Activated CD8-positive, alpha-beta memory T cell treated with anti-CD3 and anti-CD28 coated beads for 36 hours (primary cell): ENCODE data around the gene ABHD8. TPM values are rescaled to one million over a fixed set of nuclear protein-coding genes. Genes with fewer than 3 reads are reported as not detected.

Source experiments
- CTCF ChIA-PET: fragments of 350-600 bp; sonication (Branson Sonifier 250); formaldehyde crosslinking; loops from one replicate; lab custom pipeline; 2021; ENCODE audit warnings: antibody characterized with exemption; lab: Charles Lee
- POLR2A ChIA-PET: fragments of 350-600 bp; sonication (Branson Sonifier 250); formaldehyde crosslinking; loops from one replicate; lab custom pipeline; 2021; ENCODE audit warnings: antibody characterized with exemption; lab: Charles Lee
- total RNA-seq, 2 experiments: library from RNA; stranded (reverse); gene quantifications; one replicate each; pipeline ENCODE4 v1.2.3, GENCODE V29; 2021

ABHD8 gene
- total RNA-seq, 2 experiments from 2014 or later, result 4.9 to 5.6 TPM

GRCh38 chr19:17292301-17293074 is 10.7 kb downstream of the ABHD8 start:
- POLR2A ChIA-PET, result interaction anchor here (0.5 to 1.0 kb wide), 5 partner anchors 13 to 43 kb away, joined by 3 to 4 read pairs (median 3); partner anchors contain the start of genes ANO8 and MRPL34

GRCh38 chr19:17289489-17289888 is 13.7 kb downstream of the ABHD8 start:
- POLR2A ChIA-PET, result no interaction called here

More at GRCh38 chr19:17292301-17293074, 10.7 kb downstream of the ABHD8 start:
- CTCF ChIA-PET, result interaction anchor here (0.6 to 2.9 kb wide), 14 partner anchors 9 to 122 kb away, joined by 3 to 16 read pairs (median 4); partner anchors contain the start of genes ABHD8, ANKLE1, ANO8 and MRPL34

GRCh38 chr19:17286752-17287151 is 16.5 kb downstream of the ABHD8 start:
- ChIA-PET CTCF (no interaction called here), POLR2A (no interaction called here)

More at GRCh38 chr19:17289489-17289888, 13.7 kb downstream of the ABHD8 start:
- CTCF ChIA-PET, result interaction anchor here (1.9 kb wide), 2 partner anchors 9 to 16 kb away, joined by 5 to 7 read pairs; partner anchors contain the start of gene MRPL34

- ChIA-PET POLR2A (no interaction called here), CTCF (no interaction called here)
These were observed 17.0 kb downstream of the ABHD8 start for GRCh38 chr19:17286263-17286662.

GRCh38 chr19:17285415-17286135 is 17.6 kb downstream of the ABHD8 start:
- CTCF ChIA-PET, result no interaction called here
- POLR2A ChIA-PET, result no interaction called here

- ChIA-PET CTCF (interaction anchor here (0.7 to 3.5 kb wide), 9 partner anchors 9 to 120 kb away, joined by 3 to 35 read pairs (median 5); partner anchors contain the start of gene BABAM1), POLR2A (no interaction called here)
These were observed 19.7 kb downstream of the ABHD8 start for GRCh38 chr19:17283504-17283996.

GRCh38 chr19:17282488-17283125 is 20.6 kb downstream of the ABHD8 start:
- POLR2A ChIA-PET, result no interaction called here

GRCh38 chr19:17281391-17282304 is 21.6 kb downstream of the ABHD8 start, which contains the start of gene ANKLE1:
ANKLE1 (plus strand) TSS chr19:17281901; CDS start chr19:17281921, 20 bp downstream.
- POLR2A ChIA-PET, result interaction anchor here (0.6 to 1.0 kb wide), 2 partner anchors 15 to 16 kb away, joined by 3 to 6 read pairs; no protein-coding TSS in a partner anchor
- CTCF ChIA-PET, result interaction anchor here (0.6 to 3.5 kb wide), 24 partner anchors 8 to 1667 kb away, joined by 3 to 35 read pairs (median 5); partner anchors contain the start of genes BABAM1 and MRPL34

More at GRCh38 chr19:17282488-17283125, 20.6 kb downstream of the ABHD8 start:
- CTCF ChIA-PET, result interaction anchor here (0.5 to 3.5 kb wide), 23 partner anchors 9 to 215 kb away, joined by 3 to 35 read pairs (median 5); partner anchors contain the start of genes BABAM1 and MRPL34

- ChIA-PET POLR2A (interaction anchor here (0.9 kb wide), 2 partner anchors 17 to 204 kb away, joined by 3 to 8 read pairs; partner anchors contain the start of gene MYO9B), CTCF (interaction anchor here (1.3 to 2.1 kb wide), 2 partner anchors 11 to 22 kb away, joined by 3 to 5 read pairs; no protein-coding TSS in a partner anchor)
These were observed 23.8 kb downstream of the ABHD8 start for GRCh38 chr19:17279436-17279835.

- POLR2A ChIA-PET, result no interaction called here
- CTCF ChIA-PET, result interaction anchor here (0.6 kb wide), 1 partner anchor 28 kb away, joined by 3 read pairs; no protein-coding TSS in a partner anchor
These were observed 27.6 kb downstream of the ABHD8 start for GRCh38 chr19:17275441-17276175.

- CTCF ChIA-PET, result interaction anchor here (0.6 kb wide), 1 partner anchor 29 kb away, joined by 3 read pairs; no protein-coding TSS in a partner anchor
- POLR2A ChIA-PET, result interaction anchor here (0.6 kb wide), 1 partner anchor 17 kb away, joined by 4 read pairs; no protein-coding TSS in a partner anchor
These were observed 28.3 kb downstream of the ABHD8 start for GRCh38 chr19:17274892-17275291.

- ChIA-PET CTCF (interaction anchor here (5.3 kb wide), 1 partner anchor 13 kb away, joined by 35 read pairs; the partner anchor contains the start of gene ANKLE1), POLR2A (interaction anchor here (0.7 kb wide), 2 partner anchors 152 to 228 kb away, joined by 5 read pairs; no protein-coding TSS in a partner anchor)
These were observed 34.5 kb downstream of the ABHD8 start for GRCh38 chr19:17268754-17269153.

GRCh38 chr19:17266975-17267788 is 36.0 kb downstream of the ABHD8 start, which contains the start of gene BABAM1:
BABAM1 (plus strand) TSS chr19:17267443; CDS start chr19:17268807, 1,364 bp downstream.
- POLR2A ChIA-PET, result interaction anchor here (0.6 to 1.2 kb wide), 9 partner anchors 14 to 767 kb away, joined by 3 to 5 read pairs (median 3); partner anchors contain the start of genes ANKLE1 and BST2
- CTCF ChIA-PET, result interaction anchor here (0.6 to 5.3 kb wide), 5 partner anchors 10 to 651 kb away, joined by 3 to 35 read pairs (median 3); partner anchors contain the start of genes ANKLE1 and MVB12A

- ChIA-PET POLR2A (interaction anchor here (0.6 to 1.2 kb wide), 8 partner anchors 15 to 768 kb away, joined by 3 to 5 read pairs (median 3); partner anchors contain the start of genes ANKLE1 and BST2), CTCF (interaction anchor here (0.6 to 5.3 kb wide), 3 partner anchors 15 to 650 kb away, joined by 3 to 35 read pairs (median 4); partner anchors contain the start of gene ANKLE1)
These were observed 36.6 kb downstream of the ABHD8 start for GRCh38 chr19:17266589-17266974.

- POLR2A ChIA-PET, result interaction anchor here (0.7 to 1.0 kb wide), 2 partner anchors 16 to 139 kb away, joined by 3 to 6 read pairs; partner anchors contain the start of genes ANKLE1 and BST2
- CTCF ChIA-PET, result interaction anchor here (1.3 to 5.3 kb wide), 3 partner anchors 16 to 31 kb away, joined by 4 to 35 read pairs (median 4); partner anchors contain the start of gene ANKLE1
These were observed 37.2 kb downstream of the ABHD8 start for GRCh38 chr19:17266026-17266425.
